Tibial nerve (tissue), 4 donors: ENCODE data around the gene RPRD1B. TPM values are rescaled to one million over a fixed set of nuclear protein-coding genes. Genes with fewer than 3 reads are reported as not detected.

ENCODE experiments used
- DNase-seq, 2 donors: peaks; one replicate each; pipeline ENCODE4 v3.0.0-alpha.2; 2019; ENCODE audit warnings: low spot score in 2 of 2
- H3K27ac ChIP-seq, 4 donors: fragments of 200-600 bp; sonication (generic) in 3 of 4; one replicate each; pipeline ENCODE4 v1.5.1; 2017 to 2019; ENCODE audit warnings: mild to moderate bottlenecking in 1 of 4
- H3K27me3 ChIP-seq, 2 donors: fragments of 200-600 bp; sonication (generic) in 1 of 2; one replicate each; pipeline versions ENCODE4 v1.5.1 to v1.6.0; 2017 to 2019
- H3K36me3 ChIP-seq, 3 donors: fragments of 200-600 bp; sonication (generic); one replicate each; pipeline ENCODE4 v1.5.1; 2018 to 2019
- H3K4me1 ChIP-seq, 4 donors: fragments of 200-600 bp; sonication (generic) in 3 of 4; one replicate each; pipeline ENCODE4 v1.5.1; 2017 to 2019
- H3K4me3 ChIP-seq, 4 donors: fragments of 200-600 bp; sonication (generic) in 3 of 4; one replicate each; pipeline ENCODE4 v1.5.1; 2017 to 2019; ENCODE audit warnings: mild to moderate bottlenecking in 1 of 4, moderate library complexity in 1 of 4
- H3K9me3 ChIP-seq, 4 donors: fragments of 200-600 bp; sonication (generic) in 3 of 4; one replicate each; pipeline ENCODE4 v1.5.1; 2017 to 2019
- EP300 ChIP-seq, 2 donors: sonication (generic); formaldehyde crosslinking; IDR thresholded peaks; one replicate each; pipeline ENCODE4 v1.6.1; 2017; ENCODE audit warnings: antibody characterized with exemption in 2 of 2, mild to moderate bottlenecking in 1 of 2
- POLR2A ChIP-seq, 2 donors: fragments of 450-650 bp; IDR thresholded peaks; one replicate each; pipeline ENCODE4 v1.6.1; 2017; ENCODE audit warnings: antibody characterized with exemption in 2 of 2, mild to moderate bottlenecking in 2 of 2, moderate library complexity in 2 of 2
- whole genome bisulfite sequencing, 2 donors: methylation state at CpG; one replicate each; pipeline ENCODE4 v1.1.5; 2018; 5-methylcytosine and 5-hydroxymethylcytosine counted together
- total RNA-seq, 4 donors: library from RNA; depleted of rRNA; stranded (reverse); fragments of >200 nt; gene quantifications; one replicate each; pipeline ENCODE4 v1.1.0, GENCODE V29; 2016
- TF ChIP-seq, protein P1 (sequence below), 5 experiments: fragments of 200-600 bp in 3 of 5; fragments of 450-650 bp in 2 of 5; sonication (generic) in 3 of 5; IDR thresholded peaks; one replicate each; pipeline ENCODE4 v1.5.1; 2016 to 2019; ENCODE audit warnings: antibody characterized with exemption in 5 of 5, mild to moderate bottlenecking in 3 of 5, moderate library complexity in 2 of 5

RPRD1B gene
- total RNA-seq, 4 donors from 2014 or later, result 28.5 to 36.3 (median 35.1) TPM

DNA sequence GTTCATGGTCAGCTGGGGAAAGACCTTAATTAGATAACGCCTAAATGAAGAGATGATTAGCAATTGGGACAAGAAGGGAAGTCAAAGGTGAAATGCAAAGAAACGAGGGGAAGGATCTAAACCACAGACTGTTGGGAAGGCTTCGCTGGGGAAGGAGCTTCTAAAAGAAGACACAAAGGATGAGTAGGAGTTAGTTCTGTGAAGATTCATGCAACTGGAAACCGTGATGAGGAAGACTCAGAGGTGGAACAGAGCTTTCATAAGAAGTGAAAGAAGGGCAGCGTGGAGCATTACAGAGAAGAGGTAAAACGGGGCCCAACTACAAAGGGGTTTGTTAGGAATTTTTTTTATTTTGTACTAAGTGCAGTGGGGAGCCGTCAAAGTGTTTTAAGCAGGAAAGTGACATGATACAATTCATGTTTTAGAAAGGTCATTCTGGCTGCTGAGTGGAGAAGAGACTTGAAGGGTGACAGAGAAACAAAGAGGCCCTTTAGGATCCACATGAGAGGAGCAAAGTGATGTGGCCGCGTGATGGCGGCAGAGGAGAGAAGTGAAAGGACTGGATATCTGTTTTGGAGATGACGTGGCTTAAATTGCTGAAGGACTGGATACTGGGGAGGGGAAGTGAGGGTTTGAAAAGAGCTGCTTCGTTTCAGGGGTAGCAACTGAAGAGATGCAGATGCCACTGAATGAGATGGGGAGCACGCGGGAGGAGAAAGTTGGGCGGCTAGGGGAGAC lies 33.9 kb upstream of the RPRD1B start:
- no peak for DNase-seq
- peaks cover 0 to 97% (median 8%) of the 10 kb centered on the region in 3 donors for H3K36me3 ChIP-seq

DNA sequence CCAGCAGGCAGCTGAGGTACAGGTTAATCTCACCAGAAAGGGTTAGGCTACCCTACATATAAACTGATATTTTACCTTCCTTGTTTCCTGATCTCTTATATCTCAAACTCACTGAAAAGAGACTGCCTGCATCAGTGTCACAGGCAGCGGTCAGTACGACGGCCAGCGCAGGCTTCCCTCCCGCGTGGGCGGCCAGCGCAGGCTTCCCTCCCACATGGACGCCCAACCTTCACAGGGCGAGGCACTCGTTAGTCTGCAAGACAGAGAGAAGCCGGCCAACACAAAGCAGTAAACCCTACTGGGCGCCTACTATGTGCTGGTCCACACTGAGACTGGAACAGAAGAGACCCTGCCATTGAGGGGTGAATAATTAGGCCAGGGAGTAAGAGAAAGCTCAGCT lies 33.3 kb upstream of the RPRD1B start:
- no peak for TF ChIP-seq EP300 (IDR thresholded peaks at IDR 0.05)
- TF ChIP-seq, protein P1, sequence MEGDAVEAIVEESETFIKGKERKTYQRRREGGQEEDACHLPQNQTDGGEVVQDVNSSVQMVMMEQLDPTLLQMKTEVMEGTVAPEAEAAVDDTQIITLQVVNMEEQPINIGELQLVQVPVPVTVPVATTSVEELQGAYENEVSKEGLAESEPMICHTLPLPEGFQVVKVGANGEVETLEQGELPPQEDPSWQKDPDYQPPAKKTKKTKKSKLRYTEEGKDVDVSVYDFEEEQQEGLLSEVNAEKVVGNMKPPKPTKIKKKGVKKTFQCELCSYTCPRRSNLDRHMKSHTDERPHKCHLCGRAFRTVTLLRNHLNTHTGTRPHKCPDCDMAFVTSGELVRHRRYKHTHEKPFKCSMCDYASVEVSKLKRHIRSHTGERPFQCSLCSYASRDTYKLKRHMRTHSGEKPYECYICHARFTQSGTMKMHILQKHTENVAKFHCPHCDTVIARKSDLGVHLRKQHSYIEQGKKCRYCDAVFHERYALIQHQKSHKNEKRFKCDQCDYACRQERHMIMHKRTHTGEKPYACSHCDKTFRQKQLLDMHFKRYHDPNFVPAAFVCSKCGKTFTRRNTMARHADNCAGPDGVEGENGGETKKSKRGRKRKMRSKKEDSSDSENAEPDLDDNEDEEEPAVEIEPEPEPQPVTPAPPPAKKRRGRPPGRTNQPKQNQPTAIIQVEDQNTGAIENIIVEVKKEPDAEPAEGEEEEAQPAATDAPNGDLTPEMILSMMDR (IDR thresholded peaks at IDR 0.05), result no peak
- no peak for TF ChIP-seq POLR2A (IDR thresholded peaks at IDR 0.05)
- Histone ChIP-seq H3K9me3 (no peaks in the 10 kb centered on the region), H3K27me3 (no peaks in the 10 kb centered on the region), H3K27ac (no peak overlapping the region), H3K4me1 (no peaks in the 10 kb centered on the region), H3K36me3 (peaks cover 0 to 97% (median 6%) of the 10 kb centered on the region in 3 donors), H3K4me3 (no peak overlapping the region)
- WGBS, 2 donors, result 62 to 76% methylated on average over 13 of the region's 13 CpGs
- DNase-seq, result no peak

More for the DNA sequence above, 33.9 kb upstream of the RPRD1B start:
- TF ChIP-seq POLR2A (IDR thresholded peaks at IDR 0.05) (no peak), EP300 (IDR thresholded peaks at IDR 0.05) (no peak)
- TF ChIP-seq, protein P1 (IDR thresholded peaks at IDR 0.05), result no peak
- H3K4me3 ChIP-seq, result no peak overlapping the region
- H3K27ac ChIP-seq, result no peak overlapping the region
- no peaks in the 10 kb centered on the region for H3K27me3 ChIP-seq
- WGBS, 2 donors, result 63 to 64% methylated on average over 15 of the region's 15 CpGs
- no peaks in the 10 kb centered on the region for H3K4me1 ChIP-seq
- no peaks in the 10 kb centered on the region for H3K9me3 ChIP-seq

DNA sequence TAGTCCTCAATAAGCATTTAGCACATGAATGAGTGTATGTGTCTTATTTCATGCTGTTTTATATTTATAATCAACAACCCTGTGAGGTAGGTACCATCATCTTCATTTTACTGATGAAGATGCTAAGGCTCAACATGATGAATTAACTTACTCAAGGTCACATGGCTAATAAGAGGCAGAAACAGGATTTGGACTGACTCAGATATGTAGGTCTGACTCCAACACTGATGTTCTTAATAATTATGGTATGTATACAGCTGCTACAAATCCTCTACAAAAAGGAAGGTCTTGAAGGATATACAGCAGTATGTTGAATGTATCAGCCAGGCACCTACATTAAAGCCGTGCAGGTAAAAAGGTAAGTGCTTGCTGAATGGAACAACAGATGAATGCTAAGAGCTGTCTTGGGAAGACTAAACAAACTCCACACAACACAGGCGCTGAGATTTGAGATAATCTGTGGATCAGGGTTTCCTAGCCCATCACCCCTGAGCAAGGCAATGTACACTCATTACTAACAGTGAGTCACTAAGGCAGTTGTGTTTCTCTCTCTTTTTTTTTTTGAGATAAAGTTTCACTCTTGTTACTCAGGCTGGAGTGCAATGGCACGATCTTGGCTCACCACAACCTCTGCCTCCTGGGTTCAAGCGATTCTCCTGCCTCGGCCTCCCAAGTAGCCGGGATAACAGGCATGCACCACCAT lies 32.2 kb upstream of the RPRD1B start:
- no peaks in the 10 kb centered on the region for H3K27me3 ChIP-seq
- peaks cover 0 to 89% (median 5%) of the 10 kb centered on the region in 3 donors for H3K36me3 ChIP-seq
- WGBS, 2 donors, result 92 to 94% methylated on average over 6 of the region's 6 CpGs
- H3K9me3 ChIP-seq, result no peaks in the 10 kb centered on the region
- TF ChIP-seq EP300 (IDR thresholded peaks at IDR 0.05), result no peak
- TF ChIP-seq POLR2A (IDR thresholded peaks at IDR 0.05), result no peak
- TF ChIP-seq, protein P1 (IDR thresholded peaks at IDR 0.05), result no peak
- H3K27ac ChIP-seq, result no peak overlapping the region
- no peak for DNase-seq
- H3K4me3 ChIP-seq, result no peak overlapping the region
- H3K4me1 ChIP-seq, result no peaks in the 10 kb centered on the region

DNA sequence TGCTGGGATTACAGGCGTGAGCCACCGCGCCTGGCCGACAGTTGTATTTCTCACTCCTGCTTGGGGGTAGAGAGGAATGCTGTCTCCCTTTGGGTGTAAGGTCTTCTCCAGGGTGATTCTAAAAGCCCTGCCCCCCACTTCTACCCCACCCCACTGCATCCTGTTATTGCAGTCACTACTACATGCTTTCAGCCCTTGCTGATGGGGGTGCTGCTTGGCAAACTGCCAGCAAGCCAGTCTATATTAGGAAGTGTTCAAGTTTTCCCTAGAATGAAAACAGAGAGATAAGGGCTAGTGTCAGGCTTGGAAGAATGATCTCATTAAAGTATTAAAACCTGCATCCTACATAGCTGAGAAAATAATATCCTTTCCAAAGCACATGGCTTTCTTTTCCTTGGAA lies 31.6 kb upstream of the RPRD1B start:
- peaks cover 0 to 83% (median 5%) of the 10 kb centered on the region in 3 donors for H3K36me3 ChIP-seq

More for the DNA sequence above, 31.6 kb upstream of the RPRD1B start:
- 93 to 94% methylated on average over 4 of the region's 4 CpGs for WGBS, 2 donors
- H3K27me3 ChIP-seq, result no peaks in the 10 kb centered on the region
- H3K4me1 ChIP-seq, result no peaks in the 10 kb centered on the region
- DNase-seq, result no peak
- H3K4me3 ChIP-seq, result no peak overlapping the region
- H3K9me3 ChIP-seq, result no peaks in the 10 kb centered on the region
- no peak for TF ChIP-seq POLR2A (IDR thresholded peaks at IDR 0.05)
- TF ChIP-seq, protein P1 (IDR thresholded peaks at IDR 0.05), result no peak
- TF ChIP-seq EP300 (IDR thresholded peaks at IDR 0.05), result no peak
- no peak overlapping the region for H3K27ac ChIP-seq
